Measurements from ENCODE around the gene SCAMP1.

Gene SCAMP1

DNA sequence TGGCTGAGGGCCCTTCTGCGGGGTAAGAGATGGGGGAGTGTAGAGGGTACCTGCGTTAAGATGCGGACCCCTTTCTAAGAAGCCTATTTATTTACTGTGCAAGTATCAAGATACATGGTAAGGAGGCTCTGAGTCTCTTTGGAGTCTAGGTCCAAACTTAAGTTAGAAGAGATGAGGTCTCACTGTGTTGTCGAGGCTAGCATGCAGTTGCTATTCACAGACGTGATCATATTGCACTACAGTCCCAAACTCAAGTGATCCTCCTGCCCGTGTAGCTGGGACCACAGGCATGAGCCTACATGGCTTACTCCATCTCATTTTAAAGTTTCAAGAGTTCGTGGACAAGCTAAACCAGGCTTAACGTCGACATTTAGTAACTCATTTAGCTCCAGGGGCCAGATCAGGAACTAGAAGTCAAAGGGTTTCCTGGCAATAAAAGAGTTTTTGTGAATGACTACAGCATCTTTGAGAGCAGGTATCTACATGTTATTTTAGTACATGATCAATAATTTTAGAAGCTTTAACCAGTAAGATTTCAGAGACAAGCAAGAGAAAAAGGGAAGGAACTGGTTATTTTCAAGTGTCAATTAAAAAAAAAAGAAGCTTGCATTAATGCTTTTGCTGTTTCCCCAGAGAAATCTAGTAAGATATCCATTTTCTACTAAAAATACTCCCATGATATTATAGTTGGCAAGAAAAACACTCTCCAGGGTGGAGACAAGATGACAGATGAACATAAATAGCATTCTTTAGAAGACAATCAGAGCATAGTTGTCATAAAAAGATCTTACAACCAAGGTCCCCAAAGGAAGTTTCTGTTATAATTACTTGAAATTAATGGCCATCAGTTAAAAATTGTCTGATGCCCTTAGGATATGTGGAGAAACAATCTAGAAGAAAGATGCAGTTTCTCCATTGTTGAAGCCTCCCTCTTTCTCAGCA is 141.3 kb downstream of the SCAMP1 start:
- CTCF ChIA-PET = interaction anchor here (0.9 to 1.8 kb wide), 4 partner anchors 10 to 41 kb away, joined by 3 to 4 read pairs (median 3); no protein-coding TSS in a partner anchor
- no peak for DNase-seq (ENCODE audit: extremely low spot score)
- TF ChIP-seq, protein P1, sequence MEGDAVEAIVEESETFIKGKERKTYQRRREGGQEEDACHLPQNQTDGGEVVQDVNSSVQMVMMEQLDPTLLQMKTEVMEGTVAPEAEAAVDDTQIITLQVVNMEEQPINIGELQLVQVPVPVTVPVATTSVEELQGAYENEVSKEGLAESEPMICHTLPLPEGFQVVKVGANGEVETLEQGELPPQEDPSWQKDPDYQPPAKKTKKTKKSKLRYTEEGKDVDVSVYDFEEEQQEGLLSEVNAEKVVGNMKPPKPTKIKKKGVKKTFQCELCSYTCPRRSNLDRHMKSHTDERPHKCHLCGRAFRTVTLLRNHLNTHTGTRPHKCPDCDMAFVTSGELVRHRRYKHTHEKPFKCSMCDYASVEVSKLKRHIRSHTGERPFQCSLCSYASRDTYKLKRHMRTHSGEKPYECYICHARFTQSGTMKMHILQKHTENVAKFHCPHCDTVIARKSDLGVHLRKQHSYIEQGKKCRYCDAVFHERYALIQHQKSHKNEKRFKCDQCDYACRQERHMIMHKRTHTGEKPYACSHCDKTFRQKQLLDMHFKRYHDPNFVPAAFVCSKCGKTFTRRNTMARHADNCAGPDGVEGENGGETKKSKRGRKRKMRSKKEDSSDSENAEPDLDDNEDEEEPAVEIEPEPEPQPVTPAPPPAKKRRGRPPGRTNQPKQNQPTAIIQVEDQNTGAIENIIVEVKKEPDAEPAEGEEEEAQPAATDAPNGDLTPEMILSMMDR (IDR thresholded peaks at IDR 0.05; ENCODE audit: control extremely low read depth, extremely low read depth, low read depth, missing control alignments) = no peak
- POLR2A ChIA-PET = no interaction called here

DNA sequence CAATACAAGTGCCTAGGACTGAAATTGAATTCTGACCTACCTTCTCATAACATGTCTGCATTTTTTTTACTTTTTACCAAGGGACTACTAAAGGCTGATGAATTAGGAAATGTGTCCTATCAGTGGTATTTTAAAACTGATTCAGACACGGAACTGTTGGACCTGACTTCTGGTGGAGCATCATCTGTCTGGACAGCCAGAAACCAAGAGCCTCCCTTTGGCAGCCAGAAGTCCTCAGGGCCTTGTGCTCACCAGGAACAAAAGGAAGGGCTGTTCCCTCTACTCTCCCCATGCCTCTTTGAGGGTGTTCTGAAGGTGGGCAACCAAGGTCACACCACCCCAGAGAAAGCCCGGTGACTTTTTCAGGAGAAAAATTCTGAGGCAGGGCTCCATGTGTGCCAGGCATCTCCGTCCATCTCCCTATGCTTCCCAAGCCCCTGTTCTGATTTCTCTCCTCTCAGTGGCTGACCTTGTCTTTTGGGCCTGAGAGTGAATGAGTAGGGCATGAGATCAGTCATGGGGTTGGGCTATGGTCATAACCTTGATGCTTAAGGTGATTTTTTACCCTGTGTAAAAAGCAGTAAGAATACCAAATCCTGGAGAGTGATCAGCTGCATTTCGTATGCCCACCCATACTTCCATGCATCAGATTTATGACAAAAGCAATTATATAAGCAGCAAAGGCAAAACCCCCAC is 143.7 kb downstream of the SCAMP1 start:
- POLR2A ChIA-PET = no interaction called here
- CTCF ChIA-PET = no interaction called here
- no peak for DNase-seq (ENCODE audit: extremely low spot score)

DNA sequence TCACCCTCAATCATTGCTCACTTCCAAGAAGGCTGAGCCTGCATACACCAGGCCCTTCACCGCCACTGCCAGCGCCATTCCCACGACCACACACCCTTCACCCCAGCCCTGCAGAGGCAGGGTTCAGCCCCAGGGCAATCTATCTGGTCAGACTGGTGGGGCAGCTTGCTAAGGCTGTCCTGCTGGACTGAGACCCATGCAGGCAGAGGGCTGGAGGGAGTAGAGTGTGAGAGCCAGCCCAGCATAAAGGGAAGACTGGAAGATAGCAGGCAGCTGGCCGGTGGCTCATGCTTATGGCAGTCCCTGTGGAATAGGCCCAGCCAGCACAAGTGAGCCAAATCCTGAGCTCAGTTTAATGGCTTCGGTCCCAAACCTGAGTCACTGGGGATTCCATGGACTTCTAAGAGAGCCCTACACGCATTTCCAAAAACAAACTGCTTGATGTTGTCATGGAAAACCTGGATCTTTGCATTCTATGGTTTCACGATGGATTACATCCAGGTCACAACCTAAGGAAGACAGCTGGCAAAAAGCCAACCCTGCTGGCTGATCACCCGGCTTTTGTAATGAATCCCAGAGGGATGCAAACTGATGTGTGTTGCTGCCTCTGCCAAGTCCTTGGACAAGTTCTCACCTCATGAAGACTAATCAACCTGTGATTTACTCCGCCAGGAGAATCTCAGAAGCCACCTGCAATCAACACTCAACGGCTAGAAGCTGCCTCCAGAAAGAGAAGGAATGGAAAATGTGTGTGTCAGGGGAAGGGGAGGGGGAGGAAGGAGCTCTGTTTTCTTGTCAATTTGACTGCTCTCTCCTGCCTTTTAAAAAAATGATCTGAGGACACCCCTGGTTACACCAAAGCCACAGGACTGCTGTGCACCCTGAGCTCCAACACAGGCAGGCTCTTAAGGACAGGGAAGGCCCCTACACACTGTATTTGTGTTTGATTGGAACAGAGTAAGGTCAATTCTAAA is 144.6 kb downstream of the SCAMP1 start:
- TF ChIP-seq, protein P1 (IDR thresholded peaks at IDR 0.05; ENCODE audit: control extremely low read depth, extremely low read depth, low read depth, missing control alignments) = no peak
- CTCF ChIA-PET = interaction anchor here (0.6 to 1.1 kb wide), 4 partner anchors 8 to 86 kb away, joined by 3 read pairs; no protein-coding TSS in a partner anchor

More for the DNA sequence above, 143.7 kb downstream of the SCAMP1 start:
- TF ChIP-seq, protein P1 (IDR thresholded peaks at IDR 0.05; ENCODE audit: control extremely low read depth, extremely low read depth, low read depth, missing control alignments) = no peak

DNA sequence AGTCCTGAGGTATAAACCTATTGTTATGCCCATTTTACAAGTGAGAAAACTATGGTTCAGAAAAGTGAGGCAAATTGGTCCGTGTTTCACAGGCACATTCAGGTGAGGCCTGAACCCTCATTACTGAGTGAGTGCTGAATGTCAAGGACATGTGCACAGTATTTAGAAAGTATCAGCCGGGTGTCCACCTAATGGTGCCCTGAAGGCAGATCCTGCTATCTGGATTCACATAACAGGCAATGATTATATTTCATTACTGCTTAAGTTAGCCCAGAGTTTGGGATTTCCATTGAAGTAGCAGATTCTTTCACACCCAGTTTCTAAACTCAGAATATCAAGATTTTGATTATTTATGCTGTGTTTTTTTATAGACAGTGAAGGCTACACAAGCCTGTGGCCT is 145.4 kb downstream of the SCAMP1 start:
- CTCF ChIA-PET = interaction anchor here (1.0 to 1.1 kb wide), 2 partner anchors 9 to 23 kb away, joined by 3 read pairs; no protein-coding TSS in a partner anchor
- TF ChIP-seq, protein P1 (IDR thresholded peaks at IDR 0.05; ENCODE audit: control extremely low read depth, extremely low read depth, low read depth, missing control alignments) = no peak
- DNase-seq (ENCODE audit: extremely low spot score) = no peak

More for the DNA sequence above, 144.6 kb downstream of the SCAMP1 start:
- POLR2A ChIA-PET = no interaction called here
- DNase-seq (ENCODE audit: extremely low spot score) = no peak

DNA sequence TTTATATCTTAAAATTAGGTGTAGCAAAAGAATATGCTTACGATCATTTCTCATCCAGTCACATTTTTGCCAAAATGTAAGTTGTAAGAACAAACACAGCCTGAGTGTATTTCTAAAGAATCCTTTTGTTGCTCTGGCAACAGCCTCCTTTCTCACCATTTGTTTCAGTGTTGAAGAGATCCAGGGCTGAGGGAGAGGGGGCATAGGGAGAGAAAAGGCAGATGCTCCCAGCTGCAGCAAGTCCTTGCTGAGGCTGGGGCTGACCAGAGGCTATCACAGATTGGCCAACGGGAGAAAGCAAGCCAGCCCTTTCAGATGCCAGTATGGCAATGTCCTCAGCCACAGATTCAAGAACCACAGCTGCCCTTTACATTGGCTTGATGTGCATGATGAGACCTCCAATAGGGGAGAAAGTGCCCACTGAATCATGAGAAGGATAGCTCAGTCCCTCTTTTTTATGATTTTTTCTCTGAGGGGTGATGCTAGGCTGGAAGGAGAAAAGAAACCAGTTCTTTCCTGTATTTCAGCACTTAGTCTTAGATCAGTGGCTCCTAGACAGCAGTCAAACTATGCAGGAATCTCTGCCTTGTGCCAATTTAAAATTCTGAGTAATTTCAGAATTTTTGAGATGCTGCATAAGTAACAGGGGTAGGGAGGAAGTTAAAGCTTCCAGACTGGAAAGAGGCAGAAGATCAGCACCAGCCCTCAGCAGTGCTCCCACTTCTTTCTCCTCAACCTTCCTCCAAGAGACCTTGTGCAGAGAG is 146.0 kb downstream of the SCAMP1 start:
- CTCF ChIA-PET = no interaction called here

More for the DNA sequence above, 145.4 kb downstream of the SCAMP1 start:
- POLR2A ChIA-PET = no interaction called here

More for the DNA sequence above, 146.0 kb downstream of the SCAMP1 start:
- DNase-seq (ENCODE audit: extremely low spot score) = no peak
- TF ChIP-seq, protein P1 (IDR thresholded peaks at IDR 0.05; ENCODE audit: control extremely low read depth, extremely low read depth, low read depth, missing control alignments) = no peak
- POLR2A ChIA-PET = no interaction called here

All from GM10248 (cell line).